ENCODE results near the gene OR2W3.

The OR2W3 gene

DNA sequence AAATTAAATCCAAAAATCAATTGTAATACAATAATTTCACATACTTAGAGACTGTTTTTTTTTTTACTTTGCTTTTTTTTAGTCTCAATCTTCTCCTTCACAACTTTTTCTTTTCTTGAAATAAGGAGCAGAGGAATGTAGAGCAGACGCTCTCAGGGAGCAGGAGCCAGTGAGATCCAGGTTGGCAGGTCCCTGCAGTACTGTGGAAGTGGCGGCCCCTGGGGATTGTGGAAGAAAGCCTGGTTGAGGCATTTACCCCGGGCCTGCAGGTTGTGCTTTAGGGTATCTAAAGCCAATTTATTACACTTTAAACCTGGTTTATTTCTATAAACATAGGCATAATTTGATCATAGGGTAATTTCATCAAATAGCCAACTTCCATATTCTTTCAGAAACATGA, 28.6 kb downstream of the OR2W3 start:
- DNase-seq: no peak

DNA sequence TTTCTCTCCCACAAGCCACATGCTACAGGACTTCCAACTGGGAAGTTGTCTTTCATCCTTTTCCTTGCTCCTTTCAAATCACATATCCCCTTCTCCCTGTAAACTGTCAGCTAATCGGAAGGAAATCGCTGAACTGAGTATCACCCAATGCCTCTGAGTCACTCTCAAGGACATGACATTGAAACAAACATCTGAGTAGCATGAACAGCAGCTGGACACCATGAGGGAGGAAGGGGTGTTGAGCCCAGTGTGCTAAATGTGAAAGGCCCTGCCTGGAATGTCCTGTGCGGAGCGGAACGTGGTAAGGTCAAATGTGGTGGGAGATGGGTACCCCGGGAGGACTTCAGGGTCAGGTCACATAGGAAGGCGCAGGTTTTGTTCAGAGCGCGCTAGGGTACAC, 29.5 kb downstream of the OR2W3 start, which contains the start of gene OR2AJ1:
TSS of gene OR2AJ1 (plus strand) at position 22 of the 400 bp plus-strand sequence. CDS start 8,880 bp downstream, outside the sequence.
- no peak for DNase-seq

DNA sequence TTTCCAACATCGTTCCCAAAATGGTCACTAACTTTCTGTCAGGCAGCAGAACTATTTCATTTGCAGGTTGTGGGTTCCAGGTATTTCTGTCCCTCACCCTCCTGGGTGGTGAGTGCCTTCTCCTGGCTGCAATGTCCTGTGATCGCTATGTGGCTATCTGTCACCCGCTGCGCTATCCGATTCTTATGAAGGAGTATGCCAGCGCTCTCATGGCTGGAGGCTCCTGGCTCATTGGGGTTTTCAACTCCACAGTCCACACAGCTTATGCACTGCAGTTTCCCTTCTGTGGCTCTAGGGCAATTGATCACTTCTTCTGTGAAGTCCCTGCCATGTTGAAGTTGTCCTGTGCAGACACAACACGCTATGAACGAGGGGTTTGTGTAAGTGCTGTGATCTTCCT, 38.6 kb downstream of the OR2W3 start:
- no peak for DNase-seq

DNA sequence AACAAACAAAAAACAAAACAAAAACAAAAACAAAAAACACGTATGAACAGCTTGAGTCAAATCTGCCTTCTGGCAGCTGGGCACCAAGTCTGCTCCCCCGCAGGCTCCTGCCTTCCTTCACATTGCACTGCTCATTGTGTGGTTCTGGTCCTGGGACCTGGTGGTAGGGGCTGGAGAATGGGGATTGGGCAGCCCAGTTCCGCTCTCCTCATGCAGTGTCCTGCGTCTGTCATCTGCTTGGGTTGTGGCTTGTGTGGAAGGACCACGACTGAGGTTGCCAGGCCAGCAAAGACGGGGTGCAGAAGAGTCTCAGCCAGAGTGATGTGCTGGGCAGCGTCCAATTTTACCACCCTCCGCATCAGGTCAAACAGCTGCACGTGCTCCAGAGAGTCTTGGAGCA, 40.4 kb downstream of the OR2W3 start:
- DNase-seq: no peak

DNA sequence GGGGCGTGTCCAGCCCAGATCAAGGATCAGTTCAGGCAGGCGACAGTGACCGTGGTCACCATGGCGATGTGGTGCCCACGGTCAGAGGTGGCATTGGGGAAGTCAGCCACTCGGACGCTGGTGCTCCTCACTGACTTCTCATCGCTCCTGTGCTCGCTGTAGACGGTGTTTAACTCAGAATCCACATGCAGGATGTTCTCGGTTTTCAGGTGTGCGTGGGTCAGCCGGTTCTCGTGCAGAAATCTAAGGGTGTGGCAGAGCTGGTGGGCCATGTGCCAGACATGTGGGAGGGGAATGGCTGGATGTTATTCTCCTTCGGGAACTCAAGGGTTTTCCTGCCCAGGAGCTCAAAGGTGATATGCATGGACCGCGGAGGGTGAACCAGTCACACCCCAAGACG, 41.0 kb downstream of the OR2W3 start:
- no peak for DNase-seq

DNA sequence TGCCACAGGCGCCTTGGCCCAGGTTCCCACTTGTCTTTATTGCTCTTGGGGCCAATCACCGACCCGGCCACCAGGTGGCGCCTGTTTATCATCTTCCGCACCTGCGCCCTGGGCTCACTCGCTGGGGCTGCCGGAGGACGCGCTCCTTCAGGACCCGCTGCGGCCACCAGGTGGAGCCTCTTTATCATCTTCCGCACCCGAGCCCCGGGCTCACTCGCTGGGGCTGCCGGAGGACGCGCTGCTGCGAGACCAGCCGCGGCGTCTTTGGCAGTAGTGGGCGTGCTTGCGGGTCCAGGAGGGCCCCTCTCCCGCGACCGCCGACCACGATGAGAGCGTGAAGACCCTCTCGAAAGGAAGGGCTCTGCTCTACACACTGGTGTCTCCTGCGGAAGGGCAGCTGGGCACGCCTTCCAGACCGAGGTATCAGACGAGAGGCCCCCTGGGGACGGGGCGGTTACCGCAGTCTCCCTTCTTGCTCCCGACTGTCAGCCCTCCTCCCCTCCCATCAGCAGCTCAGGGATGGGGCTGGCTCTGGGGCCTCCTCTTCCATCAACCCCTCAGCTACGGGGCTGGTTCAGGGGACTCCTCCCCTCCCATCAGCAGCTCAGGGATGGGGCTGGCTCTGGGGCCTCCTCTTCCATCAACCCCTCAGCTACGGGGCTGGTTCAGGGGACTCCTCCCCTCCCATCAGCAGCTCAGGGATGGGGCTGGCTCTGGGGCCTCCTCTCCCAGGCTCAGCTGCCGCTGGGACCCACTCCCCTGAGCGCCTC, 41.8 kb downstream of the OR2W3 start:
- peak; percentile 75 for DNase-seq

DNA sequence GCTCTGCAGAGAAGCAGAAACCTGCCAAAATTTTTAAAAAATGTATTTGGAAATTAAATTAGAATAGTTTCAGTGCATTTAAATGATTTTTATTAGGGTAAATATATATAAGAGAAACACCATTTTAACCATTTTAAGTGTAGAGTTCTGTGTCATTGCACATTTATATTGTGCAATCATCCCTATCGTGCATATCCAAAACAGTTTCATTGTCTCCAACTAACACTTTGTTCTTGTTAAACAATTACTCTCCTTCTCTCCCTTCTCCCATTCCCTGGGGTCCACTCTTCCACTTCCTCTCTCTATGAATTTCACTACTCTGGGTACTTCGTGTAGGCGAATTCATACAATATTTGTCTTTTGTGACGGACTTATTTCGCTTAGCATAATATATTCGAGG, 47.2 kb downstream of the OR2W3 start:
- no peak for DNase-seq

Data from NCI-H748 treated with DMSO at 0.1 percent for 48 hours (cell line).